ENCODE results near the gene ADH4. TPM values are rescaled to one million over a fixed set of nuclear protein-coding genes. Genes with fewer than 3 reads are reported as not detected.
"Not testable (repeated sequence)": the region's sequence is repeated elsewhere in the genome, so short reads cannot be mapped to it uniquely, and the experiment has no call there.

ADH4 gene
- total RNA-seq, 1 donor from 2014 or later = not detected

DNA sequence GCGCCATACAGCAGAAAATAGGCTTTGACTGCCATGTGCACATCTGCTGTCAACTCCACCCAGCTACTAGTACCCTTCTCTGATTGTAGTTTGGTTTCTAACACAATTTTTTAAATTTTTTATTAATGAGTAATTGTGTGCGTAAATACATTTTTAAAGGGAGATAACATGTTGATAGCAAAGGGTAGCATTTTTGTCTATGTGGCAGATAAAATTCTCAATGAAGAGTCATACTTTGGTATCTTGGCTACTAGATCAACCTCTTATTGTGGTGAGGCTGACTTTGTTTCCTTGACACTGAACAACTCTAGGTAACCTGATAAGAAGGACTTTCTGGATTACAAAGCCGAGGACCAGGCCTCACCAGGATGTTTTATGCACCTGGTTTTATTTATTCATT, 9.5 kb downstream of the ADH4 start:
- intact Hi-C loops (cut with micrococcal nuclease) = no loop called here

DNA sequence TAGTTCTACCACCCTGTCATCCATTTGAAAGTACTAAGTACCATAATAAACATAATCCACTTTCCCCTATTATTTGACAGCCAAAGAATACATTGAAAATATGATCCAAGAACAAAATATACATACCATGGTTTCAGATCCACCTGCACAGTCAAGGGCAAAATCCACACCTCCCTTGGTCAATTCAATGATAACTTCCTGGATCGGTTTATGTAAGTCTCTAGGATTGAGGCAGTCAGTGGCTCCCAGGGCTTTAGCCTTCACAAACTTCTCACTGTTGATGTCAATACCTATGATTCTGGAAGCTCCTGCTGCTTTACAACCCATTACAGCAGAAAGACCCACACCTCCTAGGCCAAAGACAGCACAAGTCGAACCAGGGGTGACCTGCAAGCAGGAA, 12.7 kb downstream of the ADH4 start:
- intact Hi-C loops (cut with micrococcal nuclease) = no loop called here

DNA sequence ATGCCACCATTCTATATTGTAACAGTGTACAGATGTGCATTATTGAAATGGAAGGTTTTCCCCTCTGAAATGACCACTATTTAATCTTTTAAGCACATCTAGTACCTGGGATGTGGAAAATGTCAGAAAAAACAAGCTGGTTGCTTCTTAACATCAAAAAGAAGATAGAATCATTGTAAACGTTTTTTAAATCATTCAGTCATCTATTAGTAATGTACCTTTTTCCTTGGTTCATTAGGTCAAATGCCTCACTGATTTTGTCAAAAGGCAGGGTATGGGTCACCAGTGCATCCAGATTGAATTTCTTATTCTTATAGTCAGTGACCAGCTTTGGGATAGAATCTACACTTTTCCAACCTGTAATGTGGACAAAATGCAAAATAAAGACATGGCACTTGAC, 17.7 kb downstream of the ADH4 start:
- intact Hi-C loops (cut with micrococcal nuclease) = no loop called here

GRCh38 chr4:99121008-99121407, 23.1 kb downstream of the ADH4 start:
- intact Hi-C loops (cut with micrococcal nuclease) = no loop called here

DNA sequence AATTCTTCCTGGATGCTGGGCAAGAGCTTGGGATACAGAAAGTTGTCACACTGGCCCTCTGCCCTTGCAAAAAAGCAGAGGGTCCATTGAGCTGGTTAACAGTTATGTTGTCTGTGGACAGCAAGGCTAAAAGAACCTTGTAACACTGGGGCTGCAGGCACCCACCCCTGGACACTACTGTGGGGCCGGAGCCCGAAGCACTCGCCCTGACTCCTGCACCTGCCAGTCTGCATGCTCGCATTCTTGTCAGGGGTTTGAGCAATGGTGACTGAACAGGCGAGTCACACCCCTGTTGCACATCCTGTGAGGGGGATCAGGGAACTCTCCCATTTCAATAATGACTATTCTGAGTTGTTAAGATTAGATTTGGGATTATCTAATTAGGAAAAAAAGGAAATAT, 23.6 kb downstream of the ADH4 start:
- intact Hi-C loops (cut with micrococcal nuclease) = no loop called here

GRCh38 chr4:99117876-99118693, 26.0 kb downstream of the ADH4 start:
- intact Hi-C loops (cut with micrococcal nuclease) = loop anchor here (1.0 to 2.0 kb wide), 3 partner anchors 287 to 691 kb away; no protein-coding TSS in a partner anchor

DNA sequence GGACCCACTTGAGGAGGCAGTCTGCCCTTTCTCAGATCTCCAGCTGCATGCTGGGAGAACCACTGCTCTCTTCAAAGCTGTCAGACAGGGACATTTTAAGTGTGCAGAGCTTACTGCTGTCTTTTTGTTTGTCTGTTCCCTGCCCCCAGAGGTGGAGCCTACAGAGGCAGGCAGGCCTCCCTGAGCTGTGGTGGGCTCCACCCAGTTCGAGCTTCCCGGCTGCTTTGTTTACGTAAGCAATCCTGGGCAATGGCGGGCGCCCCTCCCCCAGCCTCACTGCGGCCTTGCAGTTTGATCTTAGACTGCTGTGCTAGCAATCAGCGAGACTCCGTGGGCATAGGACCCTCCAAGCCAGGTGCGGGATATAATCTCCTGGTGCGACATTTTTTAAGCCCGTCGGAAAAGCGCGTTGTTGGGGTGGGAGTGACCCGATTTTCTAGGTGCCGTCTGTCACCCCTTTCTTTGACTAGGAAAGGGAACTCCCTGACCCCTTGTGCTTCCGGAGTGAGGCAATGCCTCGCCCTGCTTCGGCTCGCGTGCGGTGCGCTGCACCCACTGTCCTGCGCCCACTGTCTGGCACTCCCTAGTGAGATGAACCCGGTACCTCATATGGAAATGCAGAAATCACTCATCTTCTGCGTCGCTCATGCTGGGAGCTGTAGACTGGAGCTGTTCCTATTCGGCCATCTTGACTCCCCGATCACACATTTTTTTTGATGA, 26.8 kb downstream of the ADH4 start:
- intact Hi-C loops (cut with micrococcal nuclease) = not testable (repeated sequence)

DNA sequence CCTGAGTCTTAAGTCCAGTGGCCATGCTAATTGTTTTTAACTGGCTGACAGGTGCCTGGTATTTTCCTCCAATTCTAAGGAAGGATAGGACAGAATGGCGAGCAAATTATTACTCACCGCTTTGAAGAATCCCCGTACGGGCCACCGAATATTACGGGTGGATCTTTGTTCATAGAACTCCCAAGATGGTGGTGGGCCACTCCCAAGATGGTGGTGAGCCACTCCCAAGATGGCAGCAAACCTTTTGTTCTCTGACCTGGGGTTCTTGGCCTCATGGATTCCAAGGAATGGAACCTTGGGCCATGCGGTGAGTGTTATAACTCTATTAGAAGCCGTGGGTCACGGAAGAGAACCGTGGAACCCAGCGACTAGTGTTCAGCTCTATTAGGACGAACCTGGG, 34.8 kb downstream of the ADH4 start:
- intact Hi-C loops (cut with micrococcal nuclease) = not testable (repeated sequence)

GRCh38 chr4:99104153-99104552, 39.9 kb downstream of the ADH4 start:
- intact Hi-C loops (cut with micrococcal nuclease) = no loop called here

DNA sequence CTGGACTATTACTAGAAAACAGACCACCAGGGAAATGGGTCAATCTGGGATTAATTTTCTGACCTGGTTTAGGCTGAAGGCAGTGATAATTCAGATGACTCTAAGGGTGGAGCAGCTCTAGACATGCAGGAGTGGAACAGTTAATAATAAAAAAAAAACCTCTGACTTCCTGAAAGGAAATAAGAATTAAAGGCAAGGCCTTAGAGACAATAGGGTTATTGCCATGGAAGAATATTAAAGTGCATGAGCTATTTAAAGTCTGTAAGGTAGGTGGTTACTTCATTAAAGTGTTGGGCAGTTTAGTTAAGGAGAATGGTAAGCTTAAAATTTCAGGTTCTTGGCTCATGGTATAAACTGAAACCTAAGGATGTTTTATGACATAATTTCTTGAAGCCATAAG, 40.9 kb downstream of the ADH4 start:
- intact Hi-C loops (cut with micrococcal nuclease) = no loop called here

DNA sequence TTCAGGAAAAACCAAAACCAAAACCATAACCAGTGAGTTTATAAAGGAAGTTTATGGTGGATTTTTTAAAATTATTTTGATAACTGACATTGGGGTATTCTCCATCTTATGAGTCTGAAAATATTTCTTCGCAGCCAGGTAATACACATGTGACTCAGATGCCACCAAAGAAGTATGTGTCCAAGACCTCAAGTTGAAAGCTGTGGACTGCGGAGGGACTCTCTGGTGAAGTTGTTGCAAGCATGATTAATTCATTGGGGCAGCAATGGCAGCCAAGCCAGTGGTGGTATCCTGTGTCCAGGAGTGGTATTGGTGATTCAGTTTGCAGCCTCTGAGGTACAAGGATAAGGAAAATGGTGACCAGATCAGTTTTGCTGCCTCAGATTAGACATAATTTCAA, 41.5 kb downstream of the ADH4 start:
- intact Hi-C loops (cut with micrococcal nuclease) = no loop called here

GRCh38 chr4:99100876-99101275, 43.2 kb downstream of the ADH4 start:
- intact Hi-C loops (cut with micrococcal nuclease) = no loop called here

DNA sequence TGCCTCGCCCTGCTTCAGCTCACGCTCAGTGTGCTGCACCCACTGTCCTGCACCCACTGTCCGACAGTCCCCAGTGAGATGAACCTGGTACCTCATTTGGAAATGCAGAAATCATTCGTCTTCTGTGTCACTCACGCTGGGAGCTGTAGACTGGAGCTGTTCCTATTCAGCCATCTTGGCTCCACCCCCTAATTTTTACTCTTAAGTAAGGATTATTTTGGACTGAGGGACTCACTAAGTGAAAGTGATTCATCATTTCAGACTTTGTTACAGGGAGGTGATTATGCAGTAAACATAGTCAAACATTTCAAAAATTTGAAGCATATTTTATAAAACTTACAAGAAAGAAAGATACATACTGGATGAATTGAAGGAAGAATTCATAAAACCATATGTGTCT, 44.3 kb downstream of the ADH4 start:
- intact Hi-C loops (cut with micrococcal nuclease) = not testable (repeated sequence)

- intact Hi-C loops (cut with micrococcal nuclease) = no loop called here
Observed at GRCh38 chr4:99099311-99099710, 44.8 kb downstream of the ADH4 start.

- intact Hi-C loops (cut with micrococcal nuclease) = not testable (repeated sequence)
Observed at GRCh38 chr4:99091841-99092240, 52.3 kb downstream of the ADH4 start.

DNA sequence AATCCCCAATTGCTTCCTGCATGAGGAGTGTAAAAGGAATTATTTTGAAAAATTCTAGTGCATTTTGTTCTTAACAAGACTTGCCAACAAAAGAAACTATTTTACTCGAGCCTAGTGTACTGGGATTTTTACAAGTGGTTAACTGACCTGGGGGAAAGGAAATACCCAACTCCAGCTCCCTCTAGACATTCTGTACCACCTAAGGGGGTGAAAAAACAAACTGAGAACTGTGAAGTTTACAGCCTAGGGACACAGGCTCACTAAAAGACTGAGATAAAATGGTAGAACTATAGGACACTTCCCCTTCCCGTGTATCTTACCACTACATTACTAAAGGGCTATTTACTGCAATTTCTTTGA, 52.9 kb downstream of the ADH4 start:
- intact Hi-C loops (cut with micrococcal nuclease) = no loop called here

DNA sequence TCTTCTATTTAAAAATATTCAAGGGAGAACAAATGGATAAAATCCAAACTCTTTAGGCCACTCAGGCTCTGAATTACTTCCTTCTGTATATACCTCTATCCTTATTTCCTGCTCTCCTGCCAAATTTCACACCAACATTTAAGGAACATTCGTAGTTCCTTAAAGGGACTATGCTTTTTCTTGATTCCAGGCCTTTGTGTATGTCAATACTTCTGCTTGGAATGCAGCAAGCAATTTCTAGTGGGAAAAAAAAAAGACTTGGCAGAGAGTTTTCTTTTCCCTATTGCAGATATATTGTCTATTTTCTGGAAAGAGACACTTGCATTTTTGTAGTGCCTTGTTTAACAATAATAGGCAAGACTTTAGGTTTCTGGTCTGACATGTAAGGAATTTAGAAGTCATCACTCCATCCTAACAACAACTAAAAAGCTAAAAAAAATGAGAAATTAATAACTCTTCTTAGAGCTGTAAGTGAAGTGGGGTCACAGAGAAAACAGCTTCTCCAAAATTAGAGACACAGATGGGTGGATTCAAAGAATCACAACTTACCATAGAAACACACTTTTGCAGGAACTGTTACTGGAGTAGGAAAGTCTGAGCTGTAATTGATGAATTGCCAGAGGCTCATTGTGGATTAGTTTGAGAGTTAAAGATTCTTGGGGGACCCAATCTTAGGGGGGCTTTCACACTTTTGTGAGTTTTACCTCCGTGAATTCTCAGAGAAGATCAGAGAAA, 53.4 kb downstream of the ADH4 start:
- intact Hi-C loops (cut with micrococcal nuclease) = no loop called here

GRCh38 chr4:99088481-99089365, 55.4 kb downstream of the ADH4 start, which contains the start of gene ADH5:
ADH5 (minus strand) TSS chr4:99088788; CDS start chr4:99088700, 88 bp downstream.
- intact Hi-C loops (cut with micrococcal nuclease) = loop anchor here (1.0 to 10.0 kb wide), 11 partner anchors 32 to 945 kb away; partner anchors contain the start of genes DAPP1, DNAJB14, EIF4E and LAMTOR3

- intact Hi-C loops (cut with micrococcal nuclease) = loop anchor here (1.0 to 10.0 kb wide), 10 partner anchors 31 to 945 kb away; partner anchors contain the start of genes DAPP1, DNAJB14, EIF4E and LAMTOR3
Observed at GRCh38 chr4:99088023-99088449, 56.1 kb downstream of the ADH4 start.

GRCh38 chr4:99084595-99084994, 59.5 kb downstream of the ADH4 start:
- intact Hi-C loops (cut with micrococcal nuclease) = loop anchor here (10.0 kb wide), 1 partner anchor 810 kb away; the partner anchor contains the start of gene LAMTOR3
